GM12801 (cell line): Measurements from ENCODE around the gene FAM47E.

Experiments
- CTCF ChIP-seq: IDR thresholded peaks from one replicate; pipeline ENCODE4 v1.5.1; 2011; ENCODE audit warnings: control low read depth; ENCODE audit not compliant: insufficient read length; ENCODE audit errors: extremely low read depth

Gene FAM47E

GRCh38 chr4:76305033-76305687 lies 53.6 kb downstream of the FAM47E start:
- TF ChIP-seq CTCF: no peak

- TF ChIP-seq CTCF: no peak
Measured at GRCh38 chr4:76305971-76306881, 54.7 kb downstream of the FAM47E start, which contains the start of gene STBD1. Gene STBD1 (plus strand): TSS chr4:76306733. CDS start chr4:76306770, 37 bp downstream.

GRCh38 chr4:76306882-76307659 lies 55.5 kb downstream of the FAM47E start:
- no peak for TF ChIP-seq CTCF

GRCh38 chr4:76307660-76308014 lies 56.1 kb downstream of the FAM47E start:
- TF ChIP-seq CTCF: no peak

- TF ChIP-seq CTCF: no peak
Measured at GRCh38 chr4:76308548-76308947, 57.0 kb downstream of the FAM47E start.

GRCh38 chr4:76309939-76310550 lies 58.5 kb downstream of the FAM47E start:
- TF ChIP-seq CTCF: no peak

GRCh38 chr4:76310683-76311082 lies 59.2 kb downstream of the FAM47E start:
- TF ChIP-seq CTCF: no peak
